HCT116 (cell line): ENCODE results near the gene M6PR. TPM values are rescaled to one million over a fixed set of nuclear protein-coding genes. Genes with fewer than 3 reads are reported as not detected.

Experiments
- ATAC-seq: fragments of 200-7000 bp; cut with Tn5 transposase; 2 replicates; pipeline ENCODE4 v1.9.1; 2020; ENCODE audit warnings: mild to moderate bottlenecking, moderate library complexity
- BruUV-seq: library from RNA; stranded (reverse); fragments of 400-500 nt; replicated peaks from 2 replicates; lab custom pipeline; 2021; lab: Mats Ljungman, UMichigan
- CTCF ChIA-PET: fragments of 300-600 bp; sonication (Branson Sonifier 250); formaldehyde crosslinking; loops from one replicate; lab custom pipeline; 2021; ENCODE audit warnings: antibody characterized with exemption; lab: Charles Lee
- POLR2A ChIA-PET: fragments of 300-600, 350-600 bp; sonication (Branson Sonifier 250); formaldehyde crosslinking; loops from one replicate; lab custom pipeline; 2021; ENCODE audit warnings: antibody characterized with exemption; lab: Charles Lee
- RAD21 ChIA-PET, 2 experiments: fragments of 300-600 bp; sonication (Branson Sonifier 250); formaldehyde crosslinking; loops; one replicate each; lab custom pipeline; 2023; ENCODE audit warnings: low total read pairs in 2 of 2; ENCODE audit not compliant: uncharacterized antibody in 2 of 2, unreplicated experiment in 2 of 2, low non-redundant PET in 1 of 2; lab: Charles Lee
- DNase-seq: peaks from one replicate; pipeline ENCODE4 v3.0.0-alpha.2; 2010; ENCODE audit warnings: low read depth, low spot score
- H2AFZ ChIP-seq: fragments of 200-600 bp; shearing (Covaris generic), sonication (generic); 2 replicates; pipeline ENCODE4 v1.6.1; 2017; ENCODE audit warnings: low read depth, mixed run types, mixed read lengths, antibody characterized with exemption, low read length; ENCODE audit not compliant: poor library complexity, severe bottlenecking
- H3K27ac ChIP-seq: 2 replicates; pipeline ENCODE4 v1.5.1; 2012; ENCODE audit warnings: low read depth, low read length
- H3K27me3 ChIP-seq: fragments of 200-600 bp; sonication (generic); 2 replicates; pipeline ENCODE4 v1.6.1; 2016; ENCODE audit warnings: mixed run types, low read length, mixed read lengths; ENCODE audit not compliant: insufficient read depth
- H3K36me3 ChIP-seq, 2 experiments: fragments of 200-500 bp in 1 of 2; fragments of 200-600 bp in 1 of 2; sonication (Bioruptor generic) in 1 of 2; sonication (generic) in 1 of 2; 2 replicates each; pipeline versions ENCODE4 v1.5.1 to v1.6.1; 2014 to 2016; ENCODE audit warnings: low read length in 2 of 2, inconsistent platforms in 1 of 2, mixed read lengths in 1 of 2, mixed run types in 1 of 2; ENCODE audit not compliant: insufficient read depth in 2 of 2, control insufficient read depth in 1 of 2
- H3K4me1 ChIP-seq, 2 experiments: fragments of 200-600 bp in 1 of 2; sonication (generic) in 1 of 2; 2 replicates each; pipeline versions ENCODE4 v1.5.1 to v1.6.1; 2012 to 2017; ENCODE audit warnings: low read length in 2 of 2, inconsistent platforms in 1 of 2, mild to moderate bottlenecking in 1 of 2, mixed read lengths in 1 of 2, mixed run types in 1 of 2, moderate library complexity in 1 of 2; ENCODE audit not compliant: insufficient read depth in 2 of 2, control insufficient read depth in 1 of 2
- H3K4me2 ChIP-seq: fragments of 200-600 bp; sonication (generic); 2 replicates; pipeline ENCODE4 v1.6.1; 2017; ENCODE audit warnings: mixed run types, low read length, mixed read lengths
- H3K4me3 ChIP-seq, 2 experiments: fragments of 200-600 bp in 1 of 2; sonication (generic) in 1 of 2; replicated peaks in 1 of 2; 2 replicates each; pipeline ENCODE4 v1.5.1; 2011 to 2016; ENCODE audit warnings: low read length in 2 of 2, control low read depth in 1 of 2, low read depth in 1 of 2, mild to moderate bottlenecking in 1 of 2, mixed read lengths in 1 of 2, mixed run types in 1 of 2
- H3K79me2 ChIP-seq: fragments of 200-600 bp; sonication (generic); 2 replicates; pipeline ENCODE4 v1.6.1; 2017; ENCODE audit warnings: mild to moderate bottlenecking, mixed run types, low read length, moderate library complexity, mixed read lengths; ENCODE audit not compliant: insufficient read depth
- H3K9ac ChIP-seq: fragments of 200-600 bp; sonication (generic); 2 replicates; pipeline ENCODE4 v1.6.1; 2016; ENCODE audit warnings: low read length, mixed read lengths
- H3K9me2 ChIP-seq: fragments of 200-600 bp; sonication (generic), shearing (Covaris generic); 2 replicates; pipeline ENCODE4 v1.6.1; 2017; ENCODE audit warnings: mixed run types, mild to moderate bottlenecking, moderate library complexity; ENCODE audit not compliant: insufficient read depth
- H3K9me3 ChIP-seq, 2 experiments: fragments of 200-500 bp in 1 of 2; fragments of 200-600 bp in 1 of 2; sonication (Bioruptor generic) in 1 of 2; sonication (generic) in 1 of 2; 2 replicates each; pipeline ENCODE4 v1.6.1; 2014 to 2017; ENCODE audit warnings: low read length in 2 of 2, mixed read lengths in 2 of 2, inconsistent platforms in 1 of 2, low read depth in 1 of 2, mild to moderate bottlenecking in 1 of 2, mixed run types in 1 of 2, moderate library complexity in 1 of 2; ENCODE audit not compliant: control insufficient read depth in 1 of 2, insufficient read depth in 1 of 2
- H4K20me1 ChIP-seq: fragments of 200-600 bp; sonication (generic), shearing (Covaris generic); 2 replicates; pipeline ENCODE4 v1.6.1; 2017; ENCODE audit warnings: mixed run types, mild to moderate bottlenecking, moderate library complexity; ENCODE audit not compliant: insufficient read depth
- EGR1 ChIP-seq: IDR thresholded peaks from 2 replicates; pipeline ENCODE4 v1.6.1; 2012; ENCODE audit warnings: low read depth
- ELF1 ChIP-seq: IDR thresholded peaks from 2 replicates; pipeline ENCODE4 v1.6.1; 2012; ENCODE audit warnings: low read depth, borderline replicate concordance
- EZH2 ChIP-seq: fragments of 200-600 bp; sonication (generic); IDR thresholded peaks from 2 replicates; pipeline ENCODE4 v1.6.1; 2017; ENCODE audit warnings: antibody characterized with exemption, mixed run types
- FOSL1 ChIP-seq: IDR thresholded peaks from 2 replicates; pipeline ENCODE4 v1.6.1; 2012; ENCODE audit warnings: low read depth
- JUND ChIP-seq: IDR thresholded peaks from 2 replicates; pipeline ENCODE4 v1.6.1; 2012
- POLR2A ChIP-seq: IDR thresholded peaks from 2 replicates; pipeline ENCODE4 v1.7.0; 2011; ENCODE audit warnings: borderline replicate concordance; ENCODE audit not compliant: insufficient read depth, insufficient read length; ENCODE audit errors: extremely low read depth
- RAD21 ChIP-seq: IDR thresholded peaks from 2 replicates; pipeline ENCODE4 v1.6.1; 2012; ENCODE audit warnings: low read depth, mild to moderate bottlenecking
- REST ChIP-seq: IDR thresholded peaks from 2 replicates; pipeline ENCODE4 v1.6.1; 2012; ENCODE audit warnings: low read depth
- SIN3A ChIP-seq: IDR thresholded peaks from 2 replicates; pipeline ENCODE4 v1.6.1; 2012; ENCODE audit warnings: low read depth
- SP1 ChIP-seq: IDR thresholded peaks from 2 replicates; pipeline ENCODE4 v1.6.1; 2012; ENCODE audit warnings: low read depth
- ZFX ChIP-seq: fragments of 450-650 bp; IDR thresholded peaks from 2 replicates; pipeline ENCODE4 v1.6.1; 2017
- ZNF274 ChIP-seq: fragments of 200-500 bp; sonication (Bioruptor generic); IDR thresholded peaks from 2 replicates; pipeline ENCODE4 v1.6.1; 2014; ENCODE audit warnings: mild to moderate bottlenecking, low read depth, low read length, inconsistent platforms
- intact Hi-C: fragments of 100-400 bp; cut with micrococcal nuclease; formaldehyde crosslinking; loops from 2 replicates; pipeline ENCODE4 v1.10.0; 2022
- total RNA-seq: library from RNA; stranded (reverse); gene quantifications from one replicate; pipeline ENCODE4 v1.2.1, GENCODE V29; 2021; ENCODE audit not compliant: unreplicated experiment
- TF ChIP-seq, protein P1 (sequence below): IDR thresholded peaks from 2 replicates; pipeline ENCODE4 v1.6.1; 2011; ENCODE audit warnings: mild to moderate bottlenecking, low read length, moderate library complexity; ENCODE audit not compliant: insufficient replicate concordance; ENCODE audit errors: extremely low read depth

M6PR gene
- total RNA-seq, 1 experiment from 2014 or later: 142 TPM

GRCh38 chr12:8894986-8895385, 54.5 kb downstream of the M6PR start:
- TF ChIP-seq, protein P1, sequence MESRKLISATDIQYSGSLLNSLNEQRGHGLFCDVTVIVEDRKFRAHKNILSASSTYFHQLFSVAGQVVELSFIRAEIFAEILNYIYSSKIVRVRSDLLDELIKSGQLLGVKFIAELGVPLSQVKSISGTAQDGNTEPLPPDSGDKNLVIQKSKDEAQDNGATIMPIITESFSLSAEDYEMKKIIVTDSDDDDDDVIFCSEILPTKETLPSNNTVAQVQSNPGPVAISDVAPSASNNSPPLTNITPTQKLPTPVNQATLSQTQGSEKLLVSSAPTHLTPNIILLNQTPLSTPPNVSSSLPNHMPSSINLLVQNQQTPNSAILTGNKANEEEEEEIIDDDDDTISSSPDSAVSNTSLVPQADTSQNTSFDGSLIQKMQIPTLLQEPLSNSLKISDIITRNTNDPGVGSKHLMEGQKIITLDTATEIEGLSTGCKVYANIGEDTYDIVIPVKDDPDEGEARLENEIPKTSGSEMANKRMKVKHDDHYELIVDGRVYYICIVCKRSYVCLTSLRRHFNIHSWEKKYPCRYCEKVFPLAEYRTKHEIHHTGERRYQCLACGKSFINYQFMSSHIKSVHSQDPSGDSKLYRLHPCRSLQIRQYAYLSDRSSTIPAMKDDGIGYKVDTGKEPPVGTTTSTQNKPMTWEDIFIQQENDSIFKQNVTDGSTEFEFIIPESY: no peak
- TF ChIP-seq ZFX (no peak), ELF1 (no peak), JUND (no peak), SP1 (no peak), SIN3A (no peak), EZH2 (no peak), REST (no peak), FOSL1 (no peak), EGR1 (no peak), ZNF274 (no peak), RAD21 (no peak), POLR2A (no peak)
- no peaks in the 10 kb centered on the region for H4K20me1 ChIP-seq
- no peak overlapping the region for H3K4me3 ChIP-seq
- ATAC-seq: no peak
- no peaks in the 10 kb centered on the region for H3K9me2 ChIP-seq
- H3K27ac ChIP-seq: no peak overlapping the region
- DNase-seq: no peak
- RAD21 ChIA-PET: no interaction called here
- H2AFZ ChIP-seq: no peak overlapping the region
- H3K9me3 ChIP-seq: no peaks in the 10 kb centered on the region
- peaks cover 0 to 4% of the 10 kb centered on the region in 2 experiments; a peak in 1 of 4 replicates for H3K4me1 ChIP-seq
- POLR2A ChIA-PET: no interaction called here
- no peaks in the 10 kb centered on the region for H3K79me2 ChIP-seq
- 0 out of 2 replicates have a peak, but pooled peaks cover 3% of the 10 kb centered on the region for H3K27me3 ChIP-seq
- H3K36me3 ChIP-seq: no peaks in the 10 kb centered on the region
- CTCF ChIA-PET: no interaction called here
- no peak overlapping the region for H3K9ac ChIP-seq
- no TSS peak for BruUV-seq
- intact Hi-C loops: loop anchor here (5.0 kb wide), 2 partner anchors 142 to 358 kb away; no protein-coding TSS in a partner anchor
- no peak overlapping the region for H3K4me2 ChIP-seq
